Measurements from ENCODE around the gene GPANK1. TPM values are rescaled to one million over a fixed set of nuclear protein-coding genes. Genes with fewer than 3 reads are reported as not detected.

The GPANK1 gene
- total and polyA plus RNA-seq, 2 of the 13 experiments (the other 11 are each of a cell fraction or from before 2014, with no cell fraction given) = 15.4 to 22.8 TPM

- Histone ChIP-seq H4K20me1 (ENCODE audit: insufficient read depth, low read length) (peaks cover 11% of the 10 kb centered on the region; the same call in 1 of the 2 replicates), H3K9ac (ENCODE audit: insufficient read depth, low read depth, low read length) (peak overlapping the region; percentile 97; the same call in 1 of the 2 replicates), H3K4me3 (replicated peaks in 1 of 3; ENCODE audit: insufficient read depth in 1 of 3, low read depth in 2 of 3, low read length in 3 of 3) (peak overlapping the region in 1 of 3 experiments; percentile 100; a peak in 1 of 6 replicates), H3K9me3 (ENCODE audit: low read length) (no peaks in the 10 kb centered on the region), H3K27me3 (ENCODE audit: control insufficient read depth in 1 of 2, insufficient read depth in 2 of 2, low read length in 2 of 2) (no peaks in the 10 kb centered on the region; a peak in 1 of 5 replicates), H3K36me3 (replicated peaks in 1 of 2; ENCODE audit: control insufficient read depth in 1 of 2, insufficient read depth in 2 of 2, low read length in 2 of 2) (peaks cover 41 to 52% of the 10 kb centered on the region in 2 experiments), H3K4me1 (ENCODE audit: insufficient read depth, low read length) (peaks cover 21% of the 10 kb centered on the region), H3K27ac (ENCODE audit: extremely low read length, insufficient read depth, low read length) (no peak overlapping the region), H2AFZ (ENCODE audit: low read length) (no peak overlapping the region), H3K4me2 (ENCODE audit: low read depth, low read length) (peak overlapping the region; percentile 98), H3K79me2 (ENCODE audit: insufficient read depth, low read length) (peaks cover 37% of the 10 kb centered on the region)
- POLR2A ChIA-PET = interaction anchor here (0.5 to 4.8 kb wide), 6 partner anchors 22 to 81 kb away, joined by 3 to 78 read pairs (median 22); partner anchors contain the start of genes APOM, BAG6, DDX39B and GPANK1
- FAIRE-seq = no peak
- WGBS (ENCODE audit: low lambda C conversion rate) = 92% methylated on average over 10 of the region's 10 CpGs
- ATAC-seq = no peak
- intact Hi-C loops (cut with micrococcal nuclease; ENCODE audit: unreplicated experiment) = loop anchor here (5.0 kb wide), 1 partner anchor 45 kb away; the partner anchor contains the start of genes CSNK2B and LY6G5B
- no TSS peak for BruUV-seq (replicated peaks)
- CTCF ChIA-PET (ENCODE audit: low intra/inter-chr PET ratio, low total read pairs) = no interaction called here
- TF ChIP-seq SMYD3 (CRISPR knock-in tag; IDR thresholded peaks at IDR 0.05) (0 out of 2 replicates have a peak, but pooled peaks have one; percentile 53), ZFP36 (IDR thresholded peaks at IDR 0.05; ENCODE audit: borderline replicate concordance, low read depth, low read length, partially characterized antibody) (no peak), POLR2G (IDR thresholded peaks at IDR 0.05; ENCODE audit: low read depth, low read length) (peak; percentile 27; the same call in 1 of the 2 replicates), MXD1 (CRISPR knock-in tag; IDR thresholded peaks at IDR 0.05) (0 out of 2 replicates have a peak, but pooled peaks have one; percentile 10)
- in situ Hi-C loops (cut with HindIII; ENCODE audit: extremely low pct_ligation_motif_present, low pct_unique_long_range_greater_than_20kb) = no loop called here
- no peak for DNase-seq (ENCODE audit: low spot score)
Measured at GRCh38 chr6:31622684-31623091, 42.1 kb downstream of the GPANK1 start.

GRCh38 chr6:31621991-31622390 is 42.8 kb downstream of the GPANK1 start:
- no peaks in the 10 kb centered on the region; a peak in 1 of 5 replicates for H3K27me3 ChIP-seq (ENCODE audit: control insufficient read depth in 1 of 2, insufficient read depth in 2 of 2, low read length in 2 of 2)
- DNase-seq (ENCODE audit: low spot score) = no peak
- POLR2A ChIA-PET = interaction anchor here (0.5 to 4.8 kb wide), 9 partner anchors 11 to 208 kb away, joined by 3 to 78 read pairs (median 5); partner anchors contain the start of genes APOM, BAG6, C6orf47 and CSNK2B
- no peak for TF ChIP-seq POLR2AphosphoS5 (IDR thresholded peaks at IDR 0.05; ENCODE audit: low read depth, low read length)
- 0 out of 2 replicates have a peak, but pooled peaks have one; percentile 21 for TF ChIP-seq ZNF609 (CRISPR knock-in tag; IDR thresholded peaks at IDR 0.05; ENCODE audit: borderline replicate concordance)
- no peak for TF ChIP-seq THAP7 (CRISPR knock-in tag; IDR thresholded peaks at IDR 0.05)
- TF ChIP-seq KDM5A (IDR thresholded peaks at IDR 0.05; ENCODE audit: borderline replicate concordance, low read length) = 0 out of 2 replicates have a peak, but pooled peaks have one; percentile 2

More at GRCh38 chr6:31621991-31622390, 42.8 kb downstream of the GPANK1 start:
- Histone ChIP-seq H4K20me1 (ENCODE audit: insufficient read depth, low read length) (peaks cover 11% of the 10 kb centered on the region; the same call in 1 of the 2 replicates), H3K79me2 (ENCODE audit: insufficient read depth, low read length) (peaks cover 37% of the 10 kb centered on the region), H3K4me1 (ENCODE audit: insufficient read depth, low read length) (peaks cover 21% of the 10 kb centered on the region), H3K9me3 (ENCODE audit: low read length) (no peaks in the 10 kb centered on the region), H3K4me3 (replicated peaks in 1 of 3; ENCODE audit: insufficient read depth in 1 of 3, low read depth in 2 of 3, low read length in 3 of 3) (peak overlapping the region; percentile 83 to 100 (median 99)), H3K36me3 (replicated peaks in 1 of 2; ENCODE audit: control insufficient read depth in 1 of 2, insufficient read depth in 2 of 2, low read length in 2 of 2) (peaks cover 34 to 45% of the 10 kb centered on the region in 2 experiments), H2AFZ (ENCODE audit: low read length) (no peak overlapping the region), H3K9ac (ENCODE audit: insufficient read depth, low read depth, low read length) (peak overlapping the region; percentile 97), H3K27ac (ENCODE audit: extremely low read length, insufficient read depth, low read length) (peak overlapping the region; percentile 98), H3K4me2 (ENCODE audit: low read depth, low read length) (peak overlapping the region; percentile 98)
- in situ Hi-C loops (cut with HindIII; ENCODE audit: extremely low pct_ligation_motif_present, low pct_unique_long_range_greater_than_20kb) (no loop called here), intact Hi-C loops (cut with micrococcal nuclease; ENCODE audit: unreplicated experiment) (loop anchor here (5.0 kb wide), 1 partner anchor 45 kb away; the partner anchor contains the start of genes CSNK2B and LY6G5B)
- 29% methylated on average over 4 of the region's 4 CpGs for WGBS (ENCODE audit: low lambda C conversion rate)
- FAIRE-seq (no peak), ATAC-seq (no peak)
- BruUV-seq (replicated peaks) = no TSS peak
- CTCF ChIA-PET (ENCODE audit: low intra/inter-chr PET ratio, low total read pairs) = no interaction called here

Measured in HepG2 (cell line).